GM19328 (cell line): Measurements from ENCODE around the gene PCYOX1L.
A peak's percentile ranks its signal among the peaks of the same experiment; 100 is the strongest.

Experiments used
- ATAC-seq: cut with Tn5 transposase; IDR thresholded peaks from one replicate; pipeline ENCODE4 v1.9.1; 2021; ENCODE audit warnings: mild to moderate bottlenecking, moderate library complexity; ENCODE audit not compliant: unreplicated experiment

The PCYOX1L gene

DNA sequence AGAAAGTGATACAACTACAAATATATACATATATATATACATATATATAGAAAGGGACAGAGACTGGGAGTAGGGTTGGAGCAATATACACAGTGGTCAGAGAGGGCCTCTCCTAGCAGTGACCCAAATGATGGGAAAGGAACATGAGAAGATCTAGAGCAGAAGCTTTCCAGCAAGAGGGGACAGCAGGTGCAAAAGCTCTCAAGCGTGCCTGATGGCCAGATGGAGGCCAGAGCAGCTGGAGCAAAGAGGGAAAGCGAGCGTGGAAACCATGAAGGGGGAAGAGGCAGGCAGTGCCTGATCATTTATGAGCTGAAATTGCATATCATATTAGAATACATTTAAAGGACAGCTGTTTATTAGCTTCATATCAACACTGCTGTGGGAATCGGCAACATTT, 20.1 kb upstream of the PCYOX1L start:
- ATAC-seq = no peak

GRCh38 chr5:149338364-149338763, 19.5 kb upstream of the PCYOX1L start:
- ATAC-seq = no peak

DNA sequence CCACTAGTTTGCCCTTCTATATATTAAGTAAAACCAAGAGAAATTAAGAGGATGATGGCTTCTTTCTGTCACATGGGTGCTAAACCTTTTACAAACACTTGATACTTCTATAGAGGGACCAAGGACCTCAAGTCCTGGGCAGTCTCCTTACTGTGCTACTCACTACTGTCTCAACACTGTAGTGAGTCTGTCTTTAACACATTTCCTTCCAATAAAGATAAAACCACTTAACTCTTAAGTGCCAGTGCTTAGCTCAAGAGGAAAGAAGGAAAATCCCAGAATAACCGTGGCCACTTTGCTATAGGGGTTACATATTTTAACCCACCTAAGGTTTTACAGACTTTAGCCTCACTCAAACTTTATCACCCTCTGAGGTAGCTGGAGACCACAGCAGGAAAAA, 16.9 kb upstream of the PCYOX1L start:
- no peak for ATAC-seq

DNA sequence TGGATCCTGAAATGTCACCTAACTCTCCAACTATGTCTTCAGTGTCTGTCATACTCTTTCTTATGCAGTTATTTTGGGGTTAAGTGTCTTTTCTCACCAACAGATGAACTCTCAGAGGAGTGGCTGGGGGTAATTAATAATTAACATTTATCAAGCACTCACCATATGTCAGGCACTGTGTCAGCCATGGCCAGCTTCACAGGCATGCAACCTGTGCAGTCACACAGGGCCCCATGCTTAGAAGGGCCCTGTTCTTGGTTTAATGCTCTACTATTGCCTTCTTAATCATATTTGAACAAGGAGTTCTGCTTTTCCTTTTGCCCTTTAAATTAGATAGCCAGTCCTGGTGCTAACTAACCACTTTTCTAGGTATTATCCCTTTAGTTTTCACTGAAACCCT, 16.0 kb upstream of the PCYOX1L start:
- no peak for ATAC-seq

DNA sequence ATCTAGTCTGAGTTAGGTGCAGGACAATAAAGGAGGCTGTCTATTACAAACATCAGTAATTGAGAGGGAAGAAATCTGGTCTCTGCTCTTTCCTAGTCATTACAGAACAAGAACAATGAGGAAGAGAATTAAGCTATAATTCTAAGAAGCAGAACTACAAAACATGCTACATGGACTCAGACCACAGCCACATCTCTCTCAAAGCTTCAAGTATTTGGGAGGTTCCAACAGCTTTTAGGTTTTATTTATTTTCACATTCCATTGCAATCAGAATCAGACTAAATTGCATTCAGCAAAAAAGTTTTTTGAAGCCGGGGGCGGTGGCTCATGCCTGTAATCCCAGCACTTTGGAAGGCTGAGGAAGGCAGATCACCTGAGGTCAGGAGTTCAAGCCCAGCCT, 13.7 kb upstream of the PCYOX1L start:
- no peak for ATAC-seq

GRCh38 chr5:149345147-149345891, 12.5 kb upstream of the PCYOX1L start, which contains the start of gene GRPEL2:
Gene GRPEL2, plus strand, starts transcription at chr5:149345499. Its CDS starts 41 bp downstream, at chr5:149345540.
- peak; percentile 98 for ATAC-seq

- ATAC-seq = no peak
These were observed 12.0 kb upstream of the PCYOX1L start for GRCh38 chr5:149345892-149346222.

DNA sequence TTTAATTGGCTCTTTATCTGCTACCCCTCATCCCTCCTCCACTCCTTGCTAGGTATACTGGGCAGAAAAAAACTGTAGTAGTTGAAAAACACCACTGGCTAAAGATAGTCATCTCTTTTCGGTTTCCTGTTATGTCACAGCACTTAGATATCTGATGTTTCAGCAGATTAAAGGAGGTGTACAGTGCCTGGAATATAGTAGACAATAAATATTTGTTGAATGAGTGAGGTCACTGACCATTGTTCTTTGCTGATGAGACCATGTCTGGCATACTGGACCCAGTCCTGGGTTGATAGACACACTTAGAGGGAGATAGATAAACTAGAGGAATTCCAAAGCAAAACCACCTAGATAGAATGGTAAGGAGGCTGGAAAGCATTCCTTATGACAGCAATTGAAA, 9.3 kb upstream of the PCYOX1L start:
- ATAC-seq = no peak

DNA sequence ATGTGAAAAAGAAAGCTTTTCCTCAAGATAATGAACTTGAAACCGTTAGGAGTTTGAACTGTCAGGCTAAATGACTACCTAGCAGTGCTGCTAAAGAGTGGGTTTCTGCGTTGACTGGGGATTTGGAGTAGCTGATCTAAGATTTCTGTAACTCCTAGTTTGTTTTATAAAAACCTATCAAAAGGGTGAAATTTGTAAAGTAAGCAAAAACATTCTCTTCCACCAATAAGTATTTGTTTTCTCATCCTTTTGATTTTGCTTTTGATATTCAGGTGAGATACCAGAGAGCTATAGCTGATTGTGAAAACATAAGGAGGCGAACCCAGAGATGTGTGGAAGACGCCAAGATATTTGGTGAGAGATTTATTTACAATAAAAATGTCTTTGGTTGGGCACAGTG, 8.5 kb upstream of the PCYOX1L start:
- no peak for ATAC-seq

DNA sequence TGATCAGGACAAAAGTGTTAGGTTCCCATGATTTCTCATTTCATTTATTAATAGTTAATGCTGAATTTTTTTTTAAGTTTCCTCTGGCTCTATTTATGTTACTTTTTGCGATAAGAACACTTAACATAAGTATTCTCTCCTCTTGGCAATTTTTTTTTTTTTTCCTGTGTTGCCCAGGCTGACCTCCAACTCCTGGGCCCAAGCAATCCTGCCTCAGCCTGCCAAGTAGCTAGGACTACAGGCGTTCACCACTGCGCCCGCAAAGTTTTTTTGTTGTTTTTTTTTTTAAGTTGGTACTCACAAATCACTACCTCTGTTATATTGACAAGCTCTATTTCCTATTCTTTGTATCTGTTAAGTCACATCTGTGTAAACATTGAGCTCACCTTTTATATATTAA, 5.7 kb upstream of the PCYOX1L start:
- no peak for ATAC-seq

DNA sequence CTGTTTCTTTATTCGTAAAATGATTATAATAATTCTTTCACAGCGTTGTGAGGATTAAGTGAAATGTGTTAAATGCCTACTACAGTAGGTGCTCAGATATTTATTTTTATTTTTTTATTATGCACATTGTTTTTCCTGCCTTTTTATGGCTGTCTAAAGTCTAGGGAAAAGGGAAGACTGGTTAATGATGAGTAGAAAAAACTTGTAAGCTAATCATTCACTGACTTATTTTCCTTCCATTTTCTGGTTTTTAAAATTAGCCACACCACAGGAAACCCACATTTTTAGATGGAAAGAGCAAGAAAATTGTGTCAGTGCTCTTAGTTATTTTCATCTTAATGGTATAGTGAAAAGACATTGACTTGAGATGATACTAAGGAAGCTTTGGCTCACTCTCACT, 3.9 kb upstream of the PCYOX1L start:
- no peak for ATAC-seq

DNA sequence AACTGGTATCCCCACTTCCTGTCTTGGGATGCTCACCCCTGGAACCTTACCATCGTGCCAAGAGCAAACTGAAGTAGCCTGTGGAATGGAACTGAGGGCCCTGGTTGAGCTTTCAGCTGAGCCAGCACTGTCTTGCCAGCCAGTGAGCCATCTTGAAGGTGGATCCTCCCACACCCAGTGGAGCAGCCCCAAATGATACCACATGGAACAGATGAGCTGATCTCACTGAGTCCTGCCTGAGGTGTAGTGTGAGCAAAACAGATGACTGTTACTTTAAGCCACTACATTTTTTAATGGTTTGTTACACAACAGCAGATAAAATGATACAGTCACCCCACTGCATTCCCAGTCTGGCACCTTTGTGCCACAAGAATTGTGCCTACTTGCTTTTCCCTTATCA, 2.2 kb upstream of the PCYOX1L start:
- no peak for ATAC-seq

DNA sequence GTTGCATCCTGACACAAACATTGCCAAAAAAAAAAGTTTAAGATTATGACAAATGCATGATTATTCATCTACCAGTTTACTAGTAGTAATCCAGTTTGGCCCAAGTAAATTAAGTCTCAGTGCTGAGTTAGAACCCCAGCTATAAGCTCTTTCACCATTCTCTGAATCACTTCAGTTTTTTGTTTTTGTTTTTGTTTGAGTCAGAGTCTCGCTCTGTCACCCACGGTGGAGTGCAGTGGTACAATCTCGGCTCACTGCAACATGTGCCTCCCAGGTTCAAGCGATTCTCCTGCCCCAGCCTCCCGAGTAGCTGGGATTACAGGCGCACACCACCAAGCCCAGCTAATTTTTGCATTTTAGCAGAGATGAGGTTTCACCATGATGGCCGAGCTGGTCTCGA, 1.5 kb upstream of the PCYOX1L start:
- ATAC-seq = no peak

DNA sequence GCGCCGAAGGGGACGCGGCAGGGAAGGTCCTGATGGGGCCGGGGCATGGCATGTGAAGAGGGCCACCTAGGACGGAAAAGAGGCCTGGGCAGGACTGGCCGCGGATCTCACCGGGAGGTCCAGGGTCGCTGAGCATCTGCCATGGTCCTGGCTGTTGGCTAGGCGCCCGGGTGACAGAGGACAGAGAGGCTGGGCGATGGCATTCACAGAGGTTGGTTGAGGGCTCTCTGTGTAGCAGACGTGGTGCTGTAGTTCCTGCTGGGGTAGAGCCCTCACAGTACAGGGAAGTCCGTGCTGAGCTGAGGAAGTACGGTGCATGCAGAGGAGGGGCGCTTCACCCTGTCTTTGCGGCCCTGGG, 427 bp downstream of the PCYOX1L start:
- ATAC-seq = peak; percentile 1

DNA sequence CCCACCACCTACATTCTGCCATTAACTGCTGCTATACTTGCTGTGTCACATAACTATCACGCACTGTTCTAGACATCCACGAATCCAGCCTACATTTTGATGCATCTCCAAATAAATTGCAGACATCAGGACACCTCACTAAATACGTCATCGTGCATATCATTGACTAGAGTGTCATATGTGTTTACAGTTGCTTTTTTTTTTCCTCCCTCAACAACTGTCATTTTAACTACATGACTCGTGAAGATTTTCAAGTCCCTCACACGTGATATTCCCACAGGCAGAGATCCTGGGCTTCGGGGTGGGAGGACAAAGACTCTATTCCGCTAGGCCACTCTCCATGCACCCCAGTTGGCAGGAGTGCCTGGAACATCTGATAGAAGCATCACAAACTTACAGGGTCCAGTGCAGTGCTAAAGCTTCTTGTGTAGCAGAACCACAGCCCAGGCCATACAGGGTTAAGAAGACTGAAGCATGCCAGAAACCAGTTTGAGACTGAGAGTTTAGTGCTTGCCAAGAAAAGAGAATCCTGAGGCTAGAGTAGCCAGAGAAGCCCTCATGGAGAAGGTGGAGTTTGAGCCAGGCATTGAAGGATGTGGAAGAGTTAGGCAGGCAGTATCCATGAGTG, 1.1 kb downstream of the PCYOX1L start:
- no peak for ATAC-seq

GRCh38 chr5:149360272-149360671, 2.4 kb downstream of the PCYOX1L start:
- ATAC-seq = no peak

DNA sequence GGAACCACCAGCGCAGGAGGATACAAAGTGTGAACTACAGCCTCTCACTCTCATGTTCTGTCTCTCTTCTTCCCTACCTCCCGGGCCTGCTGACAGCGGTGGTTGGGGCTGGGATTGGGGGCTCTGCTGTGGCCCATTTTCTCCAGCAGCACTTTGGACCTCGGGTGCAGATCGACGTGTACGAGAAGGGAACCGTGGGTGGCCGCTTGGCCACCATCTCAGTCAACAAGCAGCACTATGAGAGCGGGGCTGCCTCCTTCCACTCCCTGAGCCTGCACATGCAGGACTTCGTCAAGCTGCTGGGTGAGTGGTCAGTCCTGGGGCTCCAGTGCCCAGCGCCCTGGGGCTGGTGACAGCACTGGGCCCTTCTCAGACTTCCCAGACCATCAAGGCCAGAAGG, 4.7 kb downstream of the PCYOX1L start:
- ATAC-seq = no peak

GRCh38 chr5:149363358-149363757, 5.5 kb downstream of the PCYOX1L start:
- ATAC-seq = no peak

GRCh38 chr5:149363936-149364335, 6.1 kb downstream of the PCYOX1L start:
- ATAC-seq = no peak

DNA sequence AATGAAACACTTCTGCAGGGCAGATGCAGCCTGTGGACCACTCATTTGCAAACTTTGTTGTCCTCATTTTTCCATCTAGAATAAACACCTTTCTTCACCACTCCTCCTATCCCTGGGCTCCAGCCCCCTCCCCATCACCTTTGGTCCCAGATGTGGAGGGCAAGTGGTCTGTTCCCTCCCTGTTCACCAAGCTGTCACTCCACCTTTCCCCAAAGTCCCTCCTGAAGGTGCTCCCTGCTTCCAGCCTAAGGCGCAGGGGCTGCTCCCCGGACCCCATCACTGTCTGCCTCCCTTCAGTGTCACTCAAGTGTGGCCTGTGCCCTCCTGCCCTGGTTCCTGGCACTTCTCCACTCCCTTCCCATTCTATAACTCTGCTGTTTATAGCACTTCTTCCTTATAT, 6.9 kb downstream of the PCYOX1L start:
- no peak for ATAC-seq

GRCh38 chr5:149365418-149365817, 7.6 kb downstream of the PCYOX1L start:
- no peak for ATAC-seq

DNA sequence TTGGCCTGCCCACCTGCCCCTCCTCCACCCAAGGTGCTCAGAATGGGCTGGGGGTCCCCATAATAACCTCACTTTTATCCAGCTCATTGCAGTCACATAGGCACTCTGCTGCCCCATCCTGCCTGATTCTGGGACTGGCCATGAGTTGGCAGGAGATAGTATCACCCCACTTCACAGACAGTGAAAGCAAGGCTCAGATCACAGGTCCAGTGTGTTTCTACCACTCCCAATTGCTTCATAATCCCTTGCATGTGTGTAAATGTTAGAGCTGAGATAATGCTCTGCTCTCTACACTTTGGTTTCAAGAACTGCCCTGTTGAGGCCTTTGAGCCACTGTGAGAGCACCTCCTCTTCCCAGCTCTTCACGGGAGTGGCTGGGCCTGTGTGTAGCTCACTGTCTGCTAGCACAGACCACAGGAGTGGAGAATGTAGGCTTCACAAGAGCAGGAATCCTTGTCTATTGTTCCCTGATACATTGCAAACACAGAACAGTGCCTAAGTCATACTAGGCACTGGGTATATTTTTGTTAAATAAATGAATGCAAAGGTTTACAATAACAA, 8.4 kb downstream of the PCYOX1L start:
- ATAC-seq = no peak
